Endothelial cell (in vitro differentiated cells): ENCODE results near the gene SULT1C2. TPM values are rescaled to one million over a fixed set of nuclear protein-coding genes. Genes with fewer than 3 reads are reported as not detected.

Experiments
- DNase-seq: peaks from one replicate; pipeline ENCODE4 v3.0.0; 2021; ENCODE audit warnings: low spot score
- H3K27ac Mint-ChIP-seq: one replicate; pipeline ENCODE4 v1.8.0; 2021; ENCODE audit warnings: mixed read lengths, inconsistent platforms; ENCODE audit not compliant: unreplicated experiment
- H3K27me3 Mint-ChIP-seq: one replicate; pipeline ENCODE4 v1.8.0; 2021; ENCODE audit warnings: mild to moderate bottlenecking, moderate library complexity, mixed read lengths, inconsistent platforms; ENCODE audit not compliant: unreplicated experiment
- H3K36me3 Mint-ChIP-seq: one replicate; pipeline ENCODE4 v1.8.0; 2021; ENCODE audit warnings: mild to moderate bottlenecking, low read depth, mixed read lengths, inconsistent platforms; ENCODE audit not compliant: unreplicated experiment
- H3K4me1 Mint-ChIP-seq: one replicate; pipeline ENCODE4 v1.8.0; 2021; ENCODE audit warnings: mild to moderate bottlenecking, mixed read lengths, inconsistent platforms; ENCODE audit not compliant: unreplicated experiment
- H3K4me3 Mint-ChIP-seq: one replicate; pipeline ENCODE4 v1.8.0; 2021; ENCODE audit warnings: mild to moderate bottlenecking, mixed read lengths, inconsistent platforms; ENCODE audit not compliant: unreplicated experiment
- H3K9me3 Mint-ChIP-seq: one replicate; pipeline ENCODE4 v1.8.0; 2021; ENCODE audit warnings: mixed read lengths, inconsistent platforms; ENCODE audit not compliant: unreplicated experiment
- total RNA-seq: library from RNA; stranded (reverse); fragmentation: NEBNext Ultra II Directional; extraction: Animal tissue kit (Norgen Biotek cat#: 25700); gene quantifications from one replicate; pipeline ENCODE4 v1.2.1, GENCODE V29; 2021; ENCODE audit not compliant: unreplicated experiment
- TF ChIP-seq, protein P1 (sequence below): fragments of 200-600 bp; sonication (generic); IDR thresholded peaks from one replicate; pipeline ENCODE4 v1.5.0; 2021; ENCODE audit warnings: antibody characterized with exemption; ENCODE audit not compliant: unreplicated experiment

The SULT1C2 gene
- total RNA-seq, 1 donor from 2014 or later: 0.85 TPM

- no peaks in the 10 kb centered on the region for H3K9me3 Mint-ChIP-seq
- no peak for DNase-seq
- H3K36me3 Mint-ChIP-seq: peaks cover 8% of the 10 kb centered on the region
- H3K27me3 Mint-ChIP-seq: no peaks in the 10 kb centered on the region
- peaks cover 12% of the 10 kb centered on the region for H3K4me1 Mint-ChIP-seq
- TF ChIP-seq, protein P1, sequence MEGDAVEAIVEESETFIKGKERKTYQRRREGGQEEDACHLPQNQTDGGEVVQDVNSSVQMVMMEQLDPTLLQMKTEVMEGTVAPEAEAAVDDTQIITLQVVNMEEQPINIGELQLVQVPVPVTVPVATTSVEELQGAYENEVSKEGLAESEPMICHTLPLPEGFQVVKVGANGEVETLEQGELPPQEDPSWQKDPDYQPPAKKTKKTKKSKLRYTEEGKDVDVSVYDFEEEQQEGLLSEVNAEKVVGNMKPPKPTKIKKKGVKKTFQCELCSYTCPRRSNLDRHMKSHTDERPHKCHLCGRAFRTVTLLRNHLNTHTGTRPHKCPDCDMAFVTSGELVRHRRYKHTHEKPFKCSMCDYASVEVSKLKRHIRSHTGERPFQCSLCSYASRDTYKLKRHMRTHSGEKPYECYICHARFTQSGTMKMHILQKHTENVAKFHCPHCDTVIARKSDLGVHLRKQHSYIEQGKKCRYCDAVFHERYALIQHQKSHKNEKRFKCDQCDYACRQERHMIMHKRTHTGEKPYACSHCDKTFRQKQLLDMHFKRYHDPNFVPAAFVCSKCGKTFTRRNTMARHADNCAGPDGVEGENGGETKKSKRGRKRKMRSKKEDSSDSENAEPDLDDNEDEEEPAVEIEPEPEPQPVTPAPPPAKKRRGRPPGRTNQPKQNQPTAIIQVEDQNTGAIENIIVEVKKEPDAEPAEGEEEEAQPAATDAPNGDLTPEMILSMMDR: no peak
- H3K27ac Mint-ChIP-seq: no peak overlapping the region
- H3K4me3 Mint-ChIP-seq: no peak overlapping the region
Observed at GRCh38 chr2:108347786-108348185, 59.1 kb downstream of the SULT1C2 start.

DNA sequence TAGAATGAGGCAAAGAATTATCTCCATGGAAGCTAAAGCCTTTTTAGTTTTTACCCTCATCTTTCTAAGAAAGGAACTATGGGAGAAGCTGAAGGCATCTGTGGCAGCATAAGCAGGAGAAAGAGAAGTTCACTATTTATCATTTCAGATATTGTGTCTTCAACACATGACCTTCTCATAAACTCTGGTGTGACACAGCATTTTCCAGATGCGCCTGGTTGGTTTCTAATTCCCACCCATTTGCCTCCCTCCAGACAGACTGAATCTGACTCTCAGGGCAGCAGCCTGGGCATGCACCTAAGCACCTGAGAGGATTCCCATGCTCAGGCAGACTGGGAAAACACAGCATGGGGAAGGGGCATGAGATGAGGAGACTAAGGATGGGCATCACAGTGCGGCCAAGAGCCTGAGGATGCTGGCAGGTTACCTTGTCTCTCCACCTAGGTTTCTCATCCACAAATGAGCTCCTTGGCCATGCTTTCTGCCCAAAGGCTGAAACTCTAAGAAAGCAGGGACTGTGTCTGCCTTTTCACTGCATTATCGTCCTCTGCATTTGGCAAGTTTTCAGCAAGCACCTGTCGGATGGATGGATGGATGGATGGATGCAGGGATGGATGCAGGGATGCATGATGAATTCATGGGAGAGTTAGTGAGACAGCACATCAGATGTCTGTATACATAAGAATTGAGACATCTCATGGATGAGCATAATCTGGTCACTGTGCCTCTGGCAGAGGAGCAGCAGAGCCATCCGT is 60.3 kb downstream of the SULT1C2 start:
- Mint-ChIP-seq H3K4me3 (no peak overlapping the region), H3K9me3 (no peaks in the 10 kb centered on the region), H3K27ac (no peak overlapping the region), H3K36me3 (peaks cover 5% of the 10 kb centered on the region), H3K4me1 (peaks cover 12% of the 10 kb centered on the region), H3K27me3 (no peaks in the 10 kb centered on the region)
- no peak for DNase-seq
- TF ChIP-seq, protein P1: no peak

GRCh38 chr2:108349571-108349928 is 60.9 kb downstream of the SULT1C2 start:
- Mint-ChIP-seq H3K9me3 (no peaks in the 10 kb centered on the region), H3K27me3 (no peaks in the 10 kb centered on the region), H3K27ac (no peak overlapping the region), H3K36me3 (no peaks in the 10 kb centered on the region), H3K4me3 (no peak overlapping the region), H3K4me1 (peaks cover 12% of the 10 kb centered on the region)
- no peak for DNase-seq
- TF ChIP-seq, protein P1: no peak

DNA sequence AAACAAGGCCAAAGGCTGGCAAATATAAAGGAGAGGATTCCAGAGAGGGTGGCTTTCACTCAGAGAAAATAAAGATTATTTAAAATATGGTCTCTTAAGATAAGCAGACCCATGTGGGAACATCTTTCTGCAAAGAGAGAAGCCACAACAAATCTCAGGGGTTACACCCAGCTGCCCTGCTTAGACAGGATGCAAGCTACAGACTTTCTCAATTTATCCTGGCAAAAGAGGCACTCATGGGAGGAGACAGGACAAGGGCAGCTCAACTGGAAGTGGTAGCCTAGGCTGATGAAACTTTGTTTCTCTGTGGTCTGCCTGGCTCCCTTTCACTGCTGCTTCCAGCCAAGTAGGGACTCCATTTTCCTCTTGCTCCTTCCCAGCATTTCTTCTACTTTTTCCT is 63.2 kb downstream of the SULT1C2 start:
- DNase-seq: no peak
- Mint-ChIP-seq H3K4me3 (no peak overlapping the region), H3K27me3 (no peaks in the 10 kb centered on the region), H3K27ac (no peak overlapping the region), H3K36me3 (no peaks in the 10 kb centered on the region), H3K4me1 (peaks cover 10% of the 10 kb centered on the region), H3K9me3 (no peaks in the 10 kb centered on the region)
- TF ChIP-seq, protein P1: no peak

GRCh38 chr2:108354136-108354535 is 65.4 kb downstream of the SULT1C2 start:
- Mint-ChIP-seq H3K27ac (no peak overlapping the region), H3K27me3 (no peaks in the 10 kb centered on the region), H3K4me3 (no peak overlapping the region), H3K36me3 (no peaks in the 10 kb centered on the region), H3K9me3 (no peaks in the 10 kb centered on the region), H3K4me1 (peaks cover 10% of the 10 kb centered on the region)
- TF ChIP-seq, protein P1: no peak
- DNase-seq: no peak
